ENCODE data around the gene TARDBP. TPM values are rescaled to one million over a fixed set of nuclear protein-coding genes. Genes with fewer than 3 reads are reported as not detected.
"Not testable (repeated sequence)": the region's sequence is repeated elsewhere in the genome, so short reads cannot be mapped to it uniquely, and the experiment has no call there.

TARDBP gene
- total RNA-seq, 2 donors from 2014 or later = 124 to 130 TPM

- DNase-seq (ENCODE audit: low spot score); intact Hi-C loops (cut with DNase I): not testable (repeated sequence)
Observed at GRCh38 chr1:10989920-10990516, 22.4 kb upstream of the TARDBP start.

GRCh38 chr1:10990828-10991227 is 21.6 kb upstream of the TARDBP start:
- no peak for DNase-seq (ENCODE audit: low spot score)
- intact Hi-C loops (cut with DNase I) = no loop called here

GRCh38 chr1:10992004-10992403 is 20.4 kb upstream of the TARDBP start:
- intact Hi-C loops (cut with DNase I); DNase-seq (ENCODE audit: low spot score): not testable (repeated sequence)

- DNase-seq (ENCODE audit: low spot score) = no peak
- intact Hi-C loops (cut with DNase I) = no loop called here
Observed at GRCh38 chr1:10992864-10993263, 19.6 kb upstream of the TARDBP start.

- intact Hi-C loops (cut with DNase I) = no loop called here
- DNase-seq (ENCODE audit: low spot score) = no peak
Observed at GRCh38 chr1:10996100-10996499, 16.4 kb upstream of the TARDBP start.

- DNase-seq (ENCODE audit: low spot score) = no peak
- intact Hi-C loops (cut with DNase I) = no loop called here
Observed at GRCh38 chr1:11000526-11000925, 11.9 kb upstream of the TARDBP start.

GRCh38 chr1:11013160-11013531 is 692 bp downstream of the TARDBP start:
- intact Hi-C loops (cut with DNase I) = no loop called here
- no peak for DNase-seq (ENCODE audit: low spot score)

- intact Hi-C loops (cut with DNase I) = loop anchor here in 1 of 2 donors (5.0 kb wide), 1 partner anchor 1243 kb away; no protein-coding TSS in a partner anchor
- DNase-seq (ENCODE audit: low spot score) = not testable (repeated sequence)
Observed at GRCh38 chr1:11019358-11019757, 6.9 kb downstream of the TARDBP start.

GRCh38 chr1:11019971-11020370 is 7.5 kb downstream of the TARDBP start:
- no peak for DNase-seq (ENCODE audit: low spot score)
- intact Hi-C loops (cut with DNase I) = loop anchor here in 1 of 2 donors (5.0 kb wide), 1 partner anchor 1242 kb away; no protein-coding TSS in a partner anchor

GRCh38 chr1:11023201-11023600 is 10.7 kb downstream of the TARDBP start:
- intact Hi-C loops (cut with DNase I) = no loop called here
- DNase-seq (ENCODE audit: low spot score) = no peak

GRCh38 chr1:11024154-11024873 is 11.9 kb downstream of the TARDBP start:
- no peak for DNase-seq (ENCODE audit: low spot score)
- intact Hi-C loops (cut with DNase I) = no loop called here

GRCh38 chr1:11024874-11025203 is 12.4 kb downstream of the TARDBP start:
- intact Hi-C loops (cut with DNase I) = no loop called here
- no peak for DNase-seq (ENCODE audit: low spot score)

GRCh38 chr1:11025618-11026017 is 13.2 kb downstream of the TARDBP start:
- intact Hi-C loops (cut with DNase I) = no loop called here
- no peak for DNase-seq (ENCODE audit: low spot score)

GRCh38 chr1:11026052-11026451 is 13.6 kb downstream of the TARDBP start:
- DNase-seq (ENCODE audit: low spot score) = no peak
- intact Hi-C loops (cut with DNase I) = no loop called here

GRCh38 chr1:11026903-11027302 is 14.4 kb downstream of the TARDBP start:
- intact Hi-C loops (cut with DNase I) = no loop called here
- DNase-seq (ENCODE audit: low spot score) = no peak

- no peak for DNase-seq (ENCODE audit: low spot score)
- intact Hi-C loops (cut with DNase I) = no loop called here
Observed at GRCh38 chr1:11027316-11027715, 14.9 kb downstream of the TARDBP start.

GRCh38 chr1:11028018-11028417 is 15.6 kb downstream of the TARDBP start:
- no peak for DNase-seq (ENCODE audit: low spot score)
- intact Hi-C loops (cut with DNase I) = no loop called here

- no peak for DNase-seq (ENCODE audit: low spot score)
- intact Hi-C loops (cut with DNase I) = no loop called here
Observed at GRCh38 chr1:11030865-11031264, 18.4 kb downstream of the TARDBP start.

- intact Hi-C loops (cut with DNase I) = no loop called here
Observed at GRCh38 chr1:11031624-11032262, 19.3 kb downstream of the TARDBP start.

GRCh38 chr1:11037019-11037739 is 24.7 kb downstream of the TARDBP start:
- intact Hi-C loops (cut with DNase I); DNase-seq (ENCODE audit: low spot score): not testable (repeated sequence)

More at GRCh38 chr1:11031624-11032262, 19.3 kb downstream of the TARDBP start:
- no peak for DNase-seq (ENCODE audit: low spot score)
